HG02885 (cell line): ENCODE measurements around the gene UGT1A5.

Experiments used
- ATAC-seq: cut with Tn5 transposase; IDR thresholded peaks from one replicate; pipeline ENCODE4 v1.9.1; 2021; ENCODE audit warnings: mild to moderate bottlenecking; ENCODE audit not compliant: unreplicated experiment, poor library complexity

UGT1A5 gene

GRCh38 chr2:233712611-233713261, at the start of gene UGT1A5:
UGT1A5 (plus strand) TSS chr2:233712907; CDS start chr2:233712992, 85 bp downstream.
- ATAC-seq = no peak

GRCh38 chr2:233663911-233664310, 48.8 kb upstream of the UGT1A5 start:
- no peak for ATAC-seq

GRCh38 chr2:233668605-233669260, 44.0 kb upstream of the UGT1A5 start:
- ATAC-seq = no peak

- no peak for ATAC-seq
These were observed 41.2 kb upstream of the UGT1A5 start, which contains the start of gene UGT1A9 for GRCh38 chr2:233671290-233672161. UGT1A9 (plus strand) TSS chr2:233671898; CDS start chr2:233671935, 37 bp downstream.

GRCh38 chr2:233672886-233673285, 39.8 kb upstream of the UGT1A5 start:
- no peak for ATAC-seq

GRCh38 chr2:233673896-233674295, 38.8 kb upstream of the UGT1A5 start:
- no peak for ATAC-seq

GRCh38 chr2:233674314-233674713, 38.4 kb upstream of the UGT1A5 start:
- ATAC-seq = no peak

GRCh38 chr2:233674995-233675394, 37.7 kb upstream of the UGT1A5 start:
- no peak for ATAC-seq

GRCh38 chr2:233676046-233676445, 36.7 kb upstream of the UGT1A5 start:
- ATAC-seq = no peak

- no peak for ATAC-seq
These were observed 33.5 kb upstream of the UGT1A5 start for GRCh38 chr2:233679196-233679595.

GRCh38 chr2:233680361-233681045, 32.2 kb upstream of the UGT1A5 start:
- no peak for ATAC-seq

- ATAC-seq = no peak
These were observed 31.1 kb upstream of the UGT1A5 start, which contains the start of gene UGT1A7 for GRCh38 chr2:233681521-233682099. UGT1A7 (plus strand) TSS chr2:233681901; CDS start chr2:233681938, 37 bp downstream.

- no peak for ATAC-seq
These were observed 28.1 kb upstream of the UGT1A5 start for GRCh38 chr2:233684640-233685039.

GRCh38 chr2:233686928-233687327, 25.8 kb upstream of the UGT1A5 start:
- ATAC-seq = no peak

- no peak for ATAC-seq
These were observed 24.4 kb upstream of the UGT1A5 start for GRCh38 chr2:233688341-233688740.

GRCh38 chr2:233689031-233689430, 23.7 kb upstream of the UGT1A5 start:
- ATAC-seq = no peak

- no peak for ATAC-seq
These were observed 23.2 kb upstream of the UGT1A5 start for GRCh38 chr2:233689501-233689900.

- no peak for ATAC-seq
These were observed 22.3 kb upstream of the UGT1A5 start for GRCh38 chr2:233690444-233690843.

GRCh38 chr2:233691443-233692433, 21.0 kb upstream of the UGT1A5 start:
- no peak for ATAC-seq
